ENCODE results near the gene RYR1.

- no peak for TF ChIP-seq CTCF (IDR thresholded peaks at IDR 0.05; ENCODE audit: borderline replicate concordance, extremely low read depth, low read length, poor library complexity, severe bottlenecking)
- no peak for TF ChIP-seq EZH2 (IDR thresholded peaks at IDR 0.05; ENCODE audit: borderline replicate concordance, low read depth, low read length, severe bottlenecking)
These were observed 199.2 kb downstream of the RYR1 start for GRCh38 chr19:38632476-38633213.

Data from DND-41 (cell line).